Neuron (in vitro differentiated cells): ENCODE data around the gene IMMP2L.

Experiments
- H2AFZ ChIP-seq: one replicate; pipeline ENCODE4 v1.6.1; 2013; ENCODE audit warnings: low read depth, mild to moderate bottlenecking, inconsistent platforms, low read length, moderate library complexity
- H3K27me3 ChIP-seq: one replicate; pipeline ENCODE4 v1.6.1; 2013; ENCODE audit warnings: low read length; ENCODE audit not compliant: insufficient read depth
- H3K36me3 ChIP-seq: one replicate; pipeline ENCODE4 v1.6.1; 2013; ENCODE audit warnings: low read length; ENCODE audit not compliant: insufficient read depth
- H3K4me1 ChIP-seq: one replicate; pipeline ENCODE4 v1.6.1; 2013; ENCODE audit warnings: low read length; ENCODE audit not compliant: insufficient read depth
- H3K4me3 ChIP-seq: 2 replicates; pipeline ENCODE4 v1.5.1; 2013; ENCODE audit warnings: mild to moderate bottlenecking, low read length, moderate library complexity
- H3K9me3 ChIP-seq: one replicate; pipeline ENCODE4 v1.6.1; 2013; ENCODE audit warnings: low read length

Gene IMMP2L

GRCh38 chr7:110647266-110647665, 915.0 kb downstream of the IMMP2L start:
- no peak overlapping the region for H3K4me3 ChIP-seq
- no peaks in the 10 kb centered on the region for H3K4me1 ChIP-seq
- H2AFZ ChIP-seq: no peak overlapping the region
- no peaks in the 10 kb centered on the region for H3K9me3 ChIP-seq
- no peaks in the 10 kb centered on the region for H3K36me3 ChIP-seq
- H3K27me3 ChIP-seq: no peaks in the 10 kb centered on the region

- Histone ChIP-seq H3K36me3 (no peaks in the 10 kb centered on the region), H3K4me3 (no peak overlapping the region)
Observed at GRCh38 chr7:110646804-110647203, 915.5 kb downstream of the IMMP2L start.

GRCh38 chr7:110645616-110646015, 916.7 kb downstream of the IMMP2L start:
- H3K9me3 ChIP-seq: no peaks in the 10 kb centered on the region
- no peaks in the 10 kb centered on the region for H3K4me1 ChIP-seq
- no peaks in the 10 kb centered on the region for H3K36me3 ChIP-seq
- H2AFZ ChIP-seq: no peak overlapping the region
- H3K4me3 ChIP-seq: no peak overlapping the region
- H3K27me3 ChIP-seq: no peaks in the 10 kb centered on the region

More at GRCh38 chr7:110646804-110647203, 915.5 kb downstream of the IMMP2L start:
- H3K4me1 ChIP-seq: no peaks in the 10 kb centered on the region
- no peaks in the 10 kb centered on the region for H3K9me3 ChIP-seq
- H2AFZ ChIP-seq: no peak overlapping the region
- no peaks in the 10 kb centered on the region for H3K27me3 ChIP-seq

GRCh38 chr7:110645060-110645459, 917.2 kb downstream of the IMMP2L start:
- Histone ChIP-seq H3K9me3 (no peaks in the 10 kb centered on the region), H3K36me3 (no peaks in the 10 kb centered on the region), H3K4me1 (no peaks in the 10 kb centered on the region), H2AFZ (no peak overlapping the region), H3K27me3 (no peaks in the 10 kb centered on the region), H3K4me3 (no peak overlapping the region)

GRCh38 chr7:110637252-110637651, 925.0 kb downstream of the IMMP2L start:
- peaks cover 8% of the 10 kb centered on the region for H3K4me1 ChIP-seq
- no peak overlapping the region for H2AFZ ChIP-seq
- no peaks in the 10 kb centered on the region for H3K36me3 ChIP-seq
- no peak overlapping the region for H3K4me3 ChIP-seq
- H3K27me3 ChIP-seq: no peaks in the 10 kb centered on the region
- H3K9me3 ChIP-seq: peaks cover 3% of the 10 kb centered on the region

- Histone ChIP-seq H3K27me3 (no peaks in the 10 kb centered on the region), H3K36me3 (no peaks in the 10 kb centered on the region), H2AFZ (no peak overlapping the region), H3K4me1 (peaks cover 8% of the 10 kb centered on the region), H3K9me3 (peaks cover 3% of the 10 kb centered on the region), H3K4me3 (no peak overlapping the region)
Observed at GRCh38 chr7:110633313-110633712, 929.0 kb downstream of the IMMP2L start.

GRCh38 chr7:110626414-110626813, 935.9 kb downstream of the IMMP2L start:
- Histone ChIP-seq H3K36me3 (no peaks in the 10 kb centered on the region), H3K4me3 (no peak overlapping the region), H3K9me3 (no peaks in the 10 kb centered on the region), H3K27me3 (no peaks in the 10 kb centered on the region), H2AFZ (no peak overlapping the region), H3K4me1 (peaks cover 5% of the 10 kb centered on the region)

- no peak overlapping the region for H2AFZ ChIP-seq
- no peaks in the 10 kb centered on the region for H3K27me3 ChIP-seq
- no peak overlapping the region for H3K4me3 ChIP-seq
- H3K4me1 ChIP-seq: peaks cover 5% of the 10 kb centered on the region
- H3K9me3 ChIP-seq: no peaks in the 10 kb centered on the region
- no peaks in the 10 kb centered on the region for H3K36me3 ChIP-seq
Observed at GRCh38 chr7:110625294-110625693, 937.0 kb downstream of the IMMP2L start.

GRCh38 chr7:110623436-110623835, 938.9 kb downstream of the IMMP2L start:
- H3K36me3 ChIP-seq: no peaks in the 10 kb centered on the region
- H3K27me3 ChIP-seq: no peaks in the 10 kb centered on the region
- H3K9me3 ChIP-seq: no peaks in the 10 kb centered on the region
- H3K4me1 ChIP-seq: peaks cover 5% of the 10 kb centered on the region
- H2AFZ ChIP-seq: no peak overlapping the region
- no peak overlapping the region for H3K4me3 ChIP-seq

- H3K36me3 ChIP-seq: no peaks in the 10 kb centered on the region
- H3K4me3 ChIP-seq: no peak overlapping the region
- H2AFZ ChIP-seq: no peak overlapping the region
- no peaks in the 10 kb centered on the region for H3K9me3 ChIP-seq
- H3K27me3 ChIP-seq: no peaks in the 10 kb centered on the region
- H3K4me1 ChIP-seq: no peaks in the 10 kb centered on the region
Observed at GRCh38 chr7:110621289-110621688, 941.0 kb downstream of the IMMP2L start.

- no peaks in the 10 kb centered on the region for H3K4me1 ChIP-seq
- H3K36me3 ChIP-seq: no peaks in the 10 kb centered on the region
- no peak overlapping the region for H2AFZ ChIP-seq
- H3K9me3 ChIP-seq: no peaks in the 10 kb centered on the region
- H3K4me3 ChIP-seq: no peak overlapping the region
- no peaks in the 10 kb centered on the region for H3K27me3 ChIP-seq
Observed at GRCh38 chr7:110620110-110620735, 942.1 kb downstream of the IMMP2L start.
